Islet of Langerhans (tissue), 1 donor: ENCODE measurements around the gene NXPH1.
"Not testable (repeated sequence)": the region's sequence is repeated elsewhere in the genome, so short reads cannot be mapped to it uniquely, and the experiment has no call there.

Source experiments
- FAIRE-seq: peaks from one replicate; lab custom pipeline; 2011; peaks lifted over from hg19 to GRCh38; lab: Jason Lieb, UNC

The NXPH1 gene

DNA sequence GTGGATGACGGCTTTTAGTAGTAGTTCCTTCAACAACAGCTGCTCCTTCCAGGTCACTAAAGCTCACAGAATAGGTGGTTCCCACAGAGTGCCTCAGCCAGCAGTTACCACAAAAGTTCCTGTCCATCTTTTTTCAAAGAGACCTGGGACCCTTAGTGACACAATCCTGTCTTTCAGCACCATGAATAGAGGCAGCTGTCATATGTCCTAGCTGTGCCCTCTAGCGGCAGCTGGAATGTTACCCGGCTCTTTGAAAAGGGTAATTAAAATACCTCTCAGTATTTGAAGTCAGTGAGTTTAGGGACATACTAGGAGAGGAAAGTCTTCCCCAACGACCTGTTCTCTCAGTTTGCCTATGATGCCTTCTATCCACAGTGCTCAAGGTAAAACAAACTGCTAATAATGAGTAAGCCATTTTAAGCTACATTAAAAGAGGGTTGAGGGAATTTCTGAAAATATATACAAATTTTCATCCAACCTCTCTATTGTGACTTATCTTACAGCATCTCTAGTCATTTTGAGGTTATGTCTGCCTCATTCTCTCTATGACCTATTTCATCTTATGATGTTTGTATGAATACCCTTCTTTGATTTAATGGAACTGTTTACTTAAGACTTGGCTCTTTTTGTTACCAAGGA is 290.8 kb downstream of the NXPH1 start:
- FAIRE-seq: peak; percentile 33

DNA sequence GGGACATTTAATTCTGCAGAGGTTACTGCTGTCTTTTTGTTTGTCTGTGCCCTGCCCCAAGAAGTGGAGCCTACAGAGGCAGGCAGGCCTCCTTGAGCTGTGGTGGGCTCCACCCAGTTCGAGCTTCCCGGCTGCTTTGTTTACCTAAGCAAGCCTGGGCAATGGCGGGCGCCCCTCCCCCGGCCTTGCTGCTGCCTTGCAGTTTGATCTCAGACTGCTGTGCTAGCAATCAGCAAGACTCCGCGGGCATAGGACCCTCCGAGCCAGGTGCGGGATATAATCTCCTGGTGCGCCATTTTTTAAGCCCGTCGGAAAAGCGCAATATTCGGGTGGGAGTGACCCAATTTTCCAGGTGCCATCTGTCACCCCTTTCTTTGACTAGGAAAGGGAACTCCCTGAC is 298.3 kb downstream of the NXPH1 start:
- not testable (repeated sequence) for FAIRE-seq

DNA sequence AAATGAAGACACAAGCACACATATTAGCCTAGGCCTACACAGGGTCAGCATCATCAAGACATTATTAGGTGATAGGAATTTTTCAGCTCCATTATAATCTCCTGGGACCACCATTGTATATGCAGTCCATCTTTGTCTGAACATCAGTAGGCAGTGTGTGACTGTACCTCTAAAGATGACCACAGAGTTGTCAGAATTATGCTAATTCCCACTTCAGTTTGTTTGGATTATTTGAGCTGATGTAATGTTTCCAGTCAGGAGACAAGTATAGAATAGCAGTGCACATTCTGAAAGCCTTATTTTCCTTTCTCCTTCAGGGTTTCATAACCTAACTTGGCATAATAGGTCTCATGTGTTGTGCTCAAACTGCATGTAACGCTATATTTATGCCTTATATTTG is 306.4 kb downstream of the NXPH1 start:
- no peak for FAIRE-seq

DNA sequence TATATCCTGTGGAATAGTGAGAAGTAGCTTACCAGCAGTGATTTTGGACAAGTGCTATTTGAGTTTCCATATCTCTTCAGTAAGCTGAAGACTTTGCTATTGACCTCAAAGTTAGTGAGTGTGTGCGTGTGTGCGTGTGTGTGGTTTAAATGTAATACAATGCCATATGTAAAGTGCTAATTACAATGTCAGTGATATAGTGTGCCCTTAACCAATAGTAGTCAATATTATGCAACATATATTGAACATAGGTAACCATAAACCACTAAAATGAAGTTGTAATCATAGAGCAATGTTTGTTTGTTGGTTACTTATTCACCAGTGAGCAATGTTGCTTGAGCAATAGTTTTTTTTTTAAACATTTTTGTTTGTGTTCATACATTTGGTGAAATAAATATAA is 309.4 kb downstream of the NXPH1 start:
- FAIRE-seq: peak; percentile 60

DNA sequence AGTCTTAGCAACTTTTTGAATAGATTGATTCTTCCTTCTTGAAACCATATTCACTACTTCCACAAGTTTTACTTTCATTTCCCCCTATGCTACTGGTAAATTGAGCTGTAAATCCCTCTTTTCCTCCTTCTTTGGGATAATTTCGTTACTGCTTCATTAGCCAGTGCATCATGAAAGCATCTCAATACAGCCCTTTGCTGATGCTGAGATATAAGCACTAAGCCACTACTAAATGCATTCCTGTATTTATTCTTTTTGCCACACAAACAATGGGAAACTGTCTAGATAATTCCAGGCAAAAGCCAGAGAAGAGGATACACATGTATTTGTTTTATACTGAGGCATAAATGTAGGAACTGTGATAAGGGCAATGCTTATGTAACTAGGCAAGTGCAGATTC is 313.9 kb downstream of the NXPH1 start:
- no peak for FAIRE-seq

DNA sequence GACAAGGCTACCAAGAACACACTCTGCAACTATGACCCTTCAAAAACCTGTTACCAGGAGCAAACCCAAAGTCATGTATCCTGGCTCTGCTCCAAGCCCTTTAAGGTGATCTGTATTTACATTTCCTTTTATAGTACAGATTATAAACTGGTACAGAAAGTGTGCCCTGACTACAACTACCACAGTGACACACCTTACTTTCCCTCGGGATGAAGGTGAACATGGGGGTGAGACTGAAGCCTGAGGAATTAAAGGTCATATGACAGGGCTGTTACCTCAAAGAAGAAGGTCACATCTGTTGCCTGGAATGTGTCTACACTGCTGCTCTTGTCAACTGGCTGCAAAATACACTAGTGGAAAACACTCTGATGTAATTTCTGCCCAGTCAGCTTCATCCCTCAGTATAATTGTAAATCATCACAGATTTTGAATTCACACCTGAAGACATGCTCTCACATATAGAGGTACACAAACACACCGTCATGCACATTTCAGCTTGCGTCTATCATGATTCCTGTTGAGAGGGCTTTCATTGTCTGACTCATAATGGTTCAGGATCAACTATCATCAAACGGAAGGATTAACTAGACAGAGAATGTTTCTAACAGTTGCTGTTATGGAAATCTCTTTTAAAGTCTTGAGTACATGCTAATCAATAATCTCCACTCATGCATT is 318.3 kb downstream of the NXPH1 start:
- FAIRE-seq: no peak

DNA sequence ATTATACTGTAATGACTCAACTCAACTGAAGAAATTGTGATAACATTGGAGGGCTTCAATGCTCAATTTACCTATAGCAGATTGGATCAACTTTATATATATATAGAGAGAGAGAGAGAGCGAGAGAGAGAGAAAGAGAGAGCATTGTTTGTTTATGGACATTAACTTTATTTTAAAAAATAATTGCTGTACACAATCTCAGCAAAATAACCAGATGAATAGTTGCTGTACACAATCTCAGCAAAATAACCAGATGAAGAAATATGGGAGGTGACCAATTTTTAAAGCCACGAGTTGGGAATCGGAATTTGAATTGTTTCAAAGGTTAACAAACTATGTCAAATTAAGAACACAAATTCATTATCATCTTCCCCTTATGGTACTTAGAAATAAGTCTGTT is 319.9 kb downstream of the NXPH1 start:
- FAIRE-seq: no peak

DNA sequence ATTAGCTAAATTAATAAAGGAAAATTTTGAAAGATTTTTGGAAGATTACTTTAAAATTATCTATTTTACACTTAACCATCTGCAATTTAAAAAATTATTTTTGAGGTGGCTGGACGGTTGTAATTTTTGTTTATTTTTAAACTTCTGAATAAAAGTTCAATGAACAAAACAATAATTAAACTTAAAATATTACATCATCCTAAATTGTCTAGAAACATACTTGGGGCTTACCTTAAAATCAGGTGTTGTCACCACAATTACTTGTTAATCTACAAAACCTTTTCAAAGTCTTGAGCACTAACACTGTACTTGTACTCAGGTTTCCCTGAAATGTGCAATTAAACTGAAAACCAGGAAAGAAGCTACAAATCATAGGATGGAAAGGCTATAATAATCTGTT is 328.3 kb downstream of the NXPH1 start:
- FAIRE-seq: no peak

DNA sequence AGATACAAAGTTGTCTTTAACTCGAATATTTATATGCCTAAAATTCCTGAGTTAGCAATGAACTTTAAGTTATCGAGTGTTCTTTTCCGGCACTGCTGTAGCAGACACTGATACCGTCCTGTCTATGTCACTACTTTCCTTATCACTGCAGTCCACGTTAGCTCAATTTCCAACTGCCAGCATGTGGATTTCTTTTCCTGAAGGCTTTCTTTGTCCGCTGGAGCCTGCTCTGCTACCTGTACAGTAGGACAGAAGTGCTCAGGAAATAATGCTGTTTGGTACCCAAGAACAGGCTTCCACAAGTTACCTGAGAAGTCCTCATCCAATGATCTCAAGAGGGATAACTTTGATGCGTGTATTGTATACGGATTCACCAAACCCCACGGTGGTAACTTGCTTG is 329.4 kb downstream of the NXPH1 start:
- no peak for FAIRE-seq

DNA sequence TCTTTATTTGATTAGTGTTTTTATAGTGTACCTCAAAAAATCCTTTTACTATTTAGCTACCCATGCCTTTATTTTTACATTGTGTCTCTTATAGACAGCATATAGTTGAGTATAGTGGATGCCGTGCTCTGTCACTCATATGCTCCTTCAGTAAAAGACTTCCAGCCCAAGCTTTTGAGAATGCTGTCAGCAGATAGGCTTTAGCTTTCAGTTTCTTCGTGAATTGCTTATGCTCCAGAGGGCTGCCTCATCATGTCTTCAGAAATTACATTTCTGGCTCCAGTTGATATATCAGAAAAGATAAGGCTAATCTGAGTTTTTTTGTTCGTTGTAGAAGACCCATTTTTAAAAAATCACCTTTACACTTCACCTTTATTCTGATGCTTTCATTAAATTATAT is 332.0 kb downstream of the NXPH1 start:
- FAIRE-seq: no peak

DNA sequence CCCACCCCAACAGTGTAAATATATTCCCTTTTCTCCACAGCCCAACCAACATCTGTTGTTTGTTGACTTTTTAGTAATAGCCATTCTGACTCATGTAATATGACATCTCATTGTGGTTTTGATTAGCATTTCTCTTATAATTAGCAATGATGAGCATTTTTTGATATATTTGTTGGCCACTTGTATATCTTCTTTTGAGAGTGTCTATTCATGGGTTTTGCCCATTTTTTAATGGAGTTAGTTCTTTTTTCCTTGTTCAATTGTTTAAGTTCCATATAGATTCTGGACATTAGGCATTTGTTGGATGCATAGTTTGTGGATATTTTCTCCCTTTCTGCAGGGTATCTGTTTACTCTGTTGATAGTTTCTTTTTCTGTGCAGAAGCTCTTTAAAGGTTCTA is 340.1 kb downstream of the NXPH1 start:
- FAIRE-seq: no peak

DNA sequence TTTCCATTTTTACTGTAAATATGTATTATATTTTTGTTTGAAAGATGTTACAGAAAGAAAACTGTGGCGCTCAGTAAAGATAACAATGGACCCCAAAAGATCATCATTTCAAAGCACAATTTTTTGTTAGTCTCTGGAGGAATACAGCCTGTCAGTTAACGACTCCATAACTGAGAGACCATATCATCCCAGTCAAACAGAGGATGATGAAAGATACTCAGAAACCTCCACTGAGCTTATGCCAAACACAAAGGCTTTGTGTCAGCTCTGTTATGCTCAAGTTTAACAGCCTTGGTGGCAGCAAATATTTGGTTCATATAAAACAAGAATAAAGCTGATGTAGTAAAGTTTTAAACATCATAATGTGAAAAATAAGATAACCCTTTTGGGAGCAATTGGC is 345.1 kb downstream of the NXPH1 start:
- no peak for FAIRE-seq

DNA sequence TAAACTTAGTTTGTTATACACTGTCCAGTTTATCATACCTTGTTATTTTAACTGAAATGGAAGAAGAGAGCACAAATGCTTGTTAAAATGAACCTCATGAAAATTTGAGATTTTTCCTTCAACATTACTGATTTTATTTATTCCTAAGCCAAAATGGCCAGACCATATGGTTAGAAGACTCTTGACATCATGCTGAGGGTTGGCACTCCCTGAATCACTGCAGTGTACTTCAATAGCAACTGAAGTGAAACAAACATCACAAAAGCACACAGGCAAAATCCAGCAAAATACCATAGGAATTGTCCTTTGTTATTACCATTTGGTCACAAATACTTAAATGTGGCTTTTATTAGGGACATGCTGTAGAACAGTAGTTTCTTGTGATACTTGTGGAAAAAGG is 347.8 kb downstream of the NXPH1 start:
- no peak for FAIRE-seq

DNA sequence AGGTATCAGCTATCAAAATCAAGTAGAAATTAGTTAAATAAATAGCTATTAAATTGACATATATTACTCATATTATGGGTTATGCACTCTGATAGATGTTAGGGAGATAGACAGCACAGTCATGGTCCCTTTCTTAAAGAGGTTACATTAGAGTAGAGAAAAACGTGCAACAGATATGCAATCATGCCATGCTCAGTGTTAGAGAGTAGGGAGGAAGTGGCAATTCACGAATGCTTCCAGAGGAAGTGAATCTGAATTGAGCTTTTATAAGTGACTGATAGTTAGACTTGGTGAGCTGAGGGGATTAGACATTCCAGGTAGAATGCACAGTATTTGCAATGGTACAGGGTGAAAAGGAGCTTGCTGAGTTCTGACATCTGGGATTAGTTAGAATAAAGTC is 349.8 kb downstream of the NXPH1 start:
- no peak for FAIRE-seq

DNA sequence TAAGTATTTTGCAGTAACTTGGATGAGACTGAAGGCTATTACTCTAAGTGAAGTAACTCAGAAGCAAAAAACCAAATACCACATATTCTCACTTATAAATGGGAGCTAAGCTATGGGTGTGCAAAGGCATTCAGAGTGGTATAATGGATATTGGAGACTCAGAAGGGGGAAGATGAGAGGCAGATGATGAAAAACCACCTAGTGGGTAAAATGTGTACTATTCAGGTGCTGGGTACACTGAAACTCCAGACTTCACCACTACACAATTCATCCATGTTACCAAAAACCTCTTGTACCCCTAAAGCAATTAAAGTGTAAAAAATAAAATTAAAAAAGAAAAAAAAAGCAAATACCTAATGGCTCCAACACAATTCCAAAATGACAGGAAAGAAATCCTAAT is 351.7 kb downstream of the NXPH1 start:
- no peak for FAIRE-seq

DNA sequence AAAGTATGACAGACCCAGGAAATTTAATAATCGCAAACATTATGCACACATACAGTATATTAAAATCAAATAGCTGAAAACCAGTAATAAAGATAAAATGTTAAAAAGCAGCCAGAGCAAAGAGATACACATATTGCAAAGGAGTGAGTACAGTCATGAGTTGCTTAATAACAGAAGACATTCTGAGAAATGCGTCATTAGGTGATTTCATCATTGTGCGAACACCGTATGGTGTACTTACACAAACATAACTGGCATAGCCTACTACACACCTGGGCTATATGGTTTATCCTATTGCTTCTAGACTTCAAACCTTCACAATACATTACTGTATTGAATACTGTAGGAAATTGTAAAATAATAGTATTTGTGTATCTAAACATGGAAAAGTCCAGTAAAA is 367.6 kb downstream of the NXPH1 start:
- no peak for FAIRE-seq
